ENCODE data around the gene NTSR1.

The NTSR1 gene

GRCh38 chr20:62727584-62728027 is 19.0 kb downstream of the NTSR1 start:
- DNase-seq, result no peak

DNA sequence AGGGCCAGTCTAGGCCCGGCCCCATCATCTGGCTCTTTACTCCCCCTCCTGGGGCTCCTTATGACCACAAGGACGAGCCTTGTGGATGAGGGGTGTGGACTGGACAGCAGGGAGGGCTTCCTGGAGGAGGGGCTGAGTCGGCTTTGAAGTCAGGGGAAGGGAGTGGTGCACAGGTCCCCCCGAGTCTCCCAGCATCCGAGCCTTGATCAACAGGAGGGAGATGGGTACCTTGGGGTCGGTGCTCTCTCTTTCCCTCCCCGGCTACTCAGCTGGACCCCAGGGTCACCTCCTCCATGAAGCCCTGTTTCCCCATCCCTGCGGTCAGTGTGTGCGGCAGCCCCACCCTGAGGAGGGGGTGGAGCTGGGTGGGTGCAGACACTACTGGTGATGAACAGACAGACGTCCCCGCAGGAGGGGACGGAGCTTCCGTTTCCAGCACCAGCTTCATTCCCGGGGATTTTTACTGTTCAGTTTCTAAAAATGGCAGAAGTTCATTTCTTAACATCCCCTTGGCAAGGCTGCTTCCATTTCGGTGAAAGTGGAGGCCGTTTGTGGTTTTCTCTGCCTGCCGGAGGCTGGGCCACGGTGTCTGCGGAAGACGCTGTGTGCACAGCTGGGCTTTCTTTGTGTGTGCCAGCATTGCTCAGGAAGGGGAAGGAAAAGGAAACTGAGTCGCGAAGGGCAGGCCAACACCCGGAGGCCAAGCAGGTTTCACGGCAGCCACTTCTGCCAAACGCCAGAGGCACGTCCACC is 19.6 kb downstream of the NTSR1 start:
- DNase-seq, result no peak

- DNase-seq, result no peak
Measured at GRCh38 chr20:62728781-62729300, 20.2 kb downstream of the NTSR1 start.

- DNase-seq, result no peak
Measured at GRCh38 chr20:62730481-62730880, 21.8 kb downstream of the NTSR1 start.

DNA sequence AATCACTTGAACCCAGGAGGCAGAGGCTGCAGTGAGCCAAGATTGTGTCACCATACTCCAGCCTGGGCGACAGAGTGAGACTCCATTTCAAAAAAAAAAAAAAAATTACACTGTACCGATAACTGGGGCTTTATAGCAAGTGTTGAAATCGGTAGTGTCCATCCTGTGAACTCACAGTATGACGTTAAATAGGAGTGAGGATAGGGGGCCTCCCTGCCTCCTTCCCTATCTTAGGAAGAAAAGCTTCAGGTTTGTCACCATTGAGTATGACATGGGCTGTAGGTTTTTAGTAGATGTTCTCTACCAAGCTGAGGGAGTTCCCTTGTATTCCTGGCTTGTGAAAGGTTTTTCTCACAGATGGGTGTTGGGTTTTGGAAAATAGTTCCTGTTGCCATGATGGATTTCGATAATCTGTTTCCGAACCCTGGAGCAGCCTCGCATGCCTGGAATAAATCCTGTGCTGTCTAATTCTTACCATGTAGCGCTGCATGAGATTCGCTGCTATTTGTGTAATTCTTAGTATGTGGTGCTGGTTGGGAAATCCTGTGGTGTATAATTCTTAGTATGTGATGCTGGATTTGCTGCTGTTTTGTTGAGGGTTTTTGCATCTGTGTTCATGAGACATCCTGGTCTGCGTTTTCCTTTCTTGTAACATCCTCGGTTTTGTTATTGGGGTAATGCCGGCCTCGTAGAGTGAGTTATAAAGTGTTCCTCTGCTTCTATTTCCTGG is 23.6 kb downstream of the NTSR1 start:
- DNase-seq, result no peak

GRCh38 chr20:62732842-62733525 is 24.3 kb downstream of the NTSR1 start:
- DNase-seq, result no peak

GRCh38 chr20:62733526-62733842 is 24.8 kb downstream of the NTSR1 start:
- DNase-seq, result no peak

DNA sequence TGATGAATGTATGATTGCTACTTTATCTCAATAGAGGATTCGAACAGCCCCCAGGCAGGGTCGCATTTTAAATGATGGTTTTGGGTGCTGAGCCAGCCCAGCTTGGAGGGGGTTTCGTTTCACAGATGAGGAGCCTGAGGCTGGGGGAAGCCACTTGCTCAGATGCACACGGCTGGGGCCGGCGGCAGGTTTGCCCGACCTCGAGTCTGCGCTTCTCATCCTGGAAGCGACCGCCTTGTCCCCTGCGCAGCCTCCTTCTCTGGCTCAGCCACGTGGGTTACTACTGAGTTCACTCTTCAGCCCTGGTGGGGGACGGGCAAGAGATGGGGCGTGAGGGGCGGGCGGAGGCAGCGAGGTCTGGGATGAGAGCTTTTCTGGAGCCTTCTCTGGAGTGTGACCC is 25.3 kb downstream of the NTSR1 start:
- DNase-seq, result no peak

DNA sequence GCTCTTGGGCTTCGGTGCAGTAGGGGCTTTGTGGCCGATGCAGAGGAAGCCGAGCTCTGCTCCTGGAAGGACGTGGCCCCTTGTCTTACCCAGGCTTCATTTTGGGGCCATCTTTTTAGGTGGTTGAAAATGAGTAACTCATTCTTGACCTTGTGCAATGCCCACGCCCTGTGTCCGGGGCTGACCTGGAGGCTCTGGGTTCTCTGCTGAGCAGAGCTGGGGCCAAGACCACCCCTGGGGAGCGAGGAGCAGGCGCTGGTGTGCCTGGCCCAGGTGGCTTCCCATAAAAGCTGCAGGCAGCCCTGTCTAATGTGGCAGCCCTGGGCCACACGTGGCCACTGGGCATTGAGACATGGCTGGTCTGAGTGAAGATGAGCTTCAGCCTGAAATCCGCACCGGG is 25.7 kb downstream of the NTSR1 start:
- no peak for DNase-seq

DNA sequence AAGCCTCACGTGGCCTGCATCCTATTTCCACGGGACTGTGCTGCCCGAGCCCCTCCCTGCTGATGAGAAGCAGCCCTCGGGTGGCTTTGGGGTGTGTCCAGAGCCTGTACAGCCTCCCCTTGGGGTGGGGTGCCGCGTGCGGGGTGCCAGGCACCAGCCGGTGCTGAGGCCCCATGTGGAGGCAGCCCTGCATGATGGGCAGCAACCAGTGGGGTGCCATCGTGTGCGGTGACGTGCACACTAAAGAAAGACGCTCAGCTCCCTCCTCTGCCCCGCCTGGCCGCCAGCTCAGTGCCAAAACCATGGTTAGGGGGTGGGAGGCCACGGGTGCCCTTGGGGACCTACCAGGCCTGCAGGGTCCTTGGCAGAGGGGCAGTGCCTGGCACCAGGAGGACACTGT is 26.2 kb downstream of the NTSR1 start:
- DNase-seq, result no peak

DNA sequence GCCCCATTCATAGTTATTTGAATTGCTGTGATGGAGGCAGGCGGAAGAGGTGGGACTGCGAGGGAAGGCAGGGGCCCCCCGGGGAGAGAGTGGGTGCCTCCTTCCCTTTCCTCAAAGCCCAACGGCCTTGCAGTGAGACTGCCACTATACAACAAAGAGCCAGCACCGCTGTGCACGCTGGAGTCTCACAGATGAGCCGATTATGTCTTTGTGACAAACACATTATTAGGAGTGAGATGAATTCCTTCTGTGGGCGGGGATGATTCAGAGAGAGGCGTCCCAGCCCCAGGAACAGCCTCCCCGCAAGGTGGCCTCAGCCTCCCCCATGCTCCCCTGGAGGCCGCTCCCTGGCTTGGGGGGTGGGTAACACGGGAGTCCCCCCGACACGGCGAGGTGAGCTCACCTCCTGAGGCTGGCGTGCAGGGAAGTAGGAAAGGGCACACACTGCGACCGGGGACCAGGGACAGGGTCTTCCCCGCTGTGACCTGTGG is 26.7 kb downstream of the NTSR1 start:
- no peak for DNase-seq

DNA sequence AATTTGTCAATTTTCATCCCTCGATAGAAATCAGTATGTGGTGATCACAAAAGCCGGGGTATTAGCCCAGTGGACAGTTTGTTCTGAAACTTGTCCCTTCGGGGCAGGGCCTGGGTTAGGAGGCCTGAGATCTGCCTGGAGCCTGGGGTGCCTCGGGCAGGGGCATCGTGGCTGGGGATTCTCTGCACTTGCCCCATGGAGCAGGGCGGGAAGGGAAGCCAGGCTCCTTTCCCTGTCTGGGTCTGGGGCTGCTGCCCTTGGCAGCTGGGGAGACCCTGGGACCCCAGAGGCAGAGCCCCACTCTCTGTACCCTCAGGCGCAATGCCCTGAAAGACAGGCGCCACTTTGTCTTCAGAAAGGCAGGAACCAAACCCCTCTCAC is 27.4 kb downstream of the NTSR1 start:
- no peak for DNase-seq

- DNase-seq, result no peak
Measured at GRCh38 chr20:62736407-62737071, 27.9 kb downstream of the NTSR1 start.

DNA sequence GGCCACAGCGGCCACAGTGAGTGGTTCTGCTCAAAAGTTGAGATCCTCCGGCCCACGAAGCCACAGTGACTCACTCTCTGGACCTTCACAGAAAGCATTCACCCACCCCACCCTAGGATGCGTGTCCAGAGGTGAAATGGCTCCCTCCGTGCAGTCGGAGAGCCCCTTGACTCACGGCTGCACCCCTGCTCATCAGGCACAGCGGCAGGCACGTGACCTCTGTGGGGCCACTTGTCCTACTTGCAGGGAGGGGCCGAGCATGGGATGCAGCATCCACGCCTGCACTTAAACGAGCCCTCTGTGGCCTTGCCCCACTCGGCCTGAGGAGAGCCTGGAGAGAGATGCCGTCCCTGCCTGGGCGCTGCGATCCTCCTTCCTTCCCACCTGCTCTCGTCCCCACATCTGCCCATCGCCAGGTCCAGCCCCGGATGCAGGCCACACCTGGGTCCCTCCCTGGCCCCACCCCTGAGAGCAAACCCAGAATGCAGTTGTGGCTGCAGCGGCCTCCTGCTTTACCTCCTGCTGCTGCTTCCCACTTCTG is 28.7 kb downstream of the NTSR1 start:
- no peak for DNase-seq

- DNase-seq, result no peak
Measured at GRCh38 chr20:62738025-62738881, 29.6 kb downstream of the NTSR1 start.

DNA sequence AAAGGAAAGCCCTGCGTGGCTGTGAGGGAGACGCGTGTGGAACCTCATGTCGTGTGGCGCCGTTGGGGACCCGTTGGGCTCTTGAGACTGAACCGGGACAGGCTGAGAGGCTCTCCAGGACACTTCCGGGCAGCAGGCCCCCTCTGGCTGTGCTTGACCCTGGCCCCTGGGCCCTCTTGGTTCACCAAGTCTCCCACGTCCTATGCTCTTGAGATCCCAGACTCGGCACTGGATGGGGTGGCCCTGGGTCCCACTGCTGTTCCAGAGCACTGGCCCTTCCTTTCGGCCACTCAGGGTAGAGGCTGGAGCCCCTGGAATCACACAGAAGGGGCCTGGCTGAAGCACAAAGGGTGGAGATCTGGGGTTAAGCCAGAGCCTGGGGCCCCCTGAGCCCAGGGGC is 30.4 kb downstream of the NTSR1 start:
- no peak for DNase-seq

DNA sequence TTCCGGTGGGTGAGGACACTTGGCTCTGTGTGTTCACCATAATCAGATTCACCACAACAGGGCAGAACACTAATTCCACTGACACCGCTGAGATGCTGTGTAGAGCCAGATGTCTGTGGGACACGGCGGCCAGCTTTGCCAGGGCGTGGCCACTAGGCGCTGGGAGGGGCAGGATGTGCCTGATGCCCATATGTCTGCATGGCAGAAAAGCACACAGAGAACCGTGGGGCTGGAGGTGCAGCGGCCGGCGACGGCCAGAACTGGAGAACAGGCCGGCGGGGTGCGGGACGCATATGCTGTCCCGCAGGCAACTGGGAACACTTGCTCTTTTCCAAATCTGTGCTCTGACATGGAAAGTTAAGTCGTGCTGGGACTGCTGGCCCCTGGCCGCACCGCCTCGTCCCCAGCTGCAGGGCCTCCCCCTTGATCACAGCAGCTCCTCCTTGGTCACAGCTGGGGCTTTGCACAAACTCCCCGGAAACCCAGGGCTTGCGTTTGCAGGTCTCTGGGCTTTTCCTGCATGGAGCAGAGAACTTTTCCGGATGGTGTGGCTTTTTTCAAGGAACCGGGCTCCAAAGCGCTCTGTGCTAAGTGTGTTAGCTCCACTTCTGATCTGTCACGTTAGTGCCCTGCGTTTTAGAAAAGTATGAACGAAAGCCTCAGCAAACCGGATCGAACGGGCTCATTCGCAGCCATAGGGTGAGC is 31.1 kb downstream of the NTSR1 start:
- no peak for DNase-seq

- DNase-seq, result no peak
Measured at GRCh38 chr20:62740286-62741141, 31.9 kb downstream of the NTSR1 start.

GRCh38 chr20:62741191-62741691 is 32.6 kb downstream of the NTSR1 start:
- no peak for DNase-seq
